Prostate gland (tissue), 2 donors: ENCODE data around the gene KCTD1.

Source experiments
- POLR2A ChIP-seq: fragments of 450-650 bp; IDR thresholded peaks from one replicate; pipeline ENCODE4 v1.6.1; 2016; ENCODE audit warnings: antibody characterized with exemption, mild to moderate bottlenecking
- POLR2AphosphoS5 ChIP-seq: sonication (generic); formaldehyde crosslinking; IDR thresholded peaks from one replicate; pipeline ENCODE4 v1.6.1; 2017; ENCODE audit warnings: antibody characterized with exemption
- TF ChIP-seq, protein P1 (sequence below), 4 experiments: fragments of 200-600 bp in 2 of 4; fragments of 450-650 bp in 2 of 4; sonication (generic) in 2 of 4; IDR thresholded peaks; 1 replicate in 3 of 4; 2 replicates in 1 of 4; pipeline ENCODE4 v1.5.1; 2016 to 2019; ENCODE audit warnings: antibody characterized with exemption in 4 of 4, mild to moderate bottlenecking in 2 of 4, moderate library complexity in 2 of 4

- TF ChIP-seq POLR2AphosphoS5: no peak
- TF ChIP-seq, protein P1, sequence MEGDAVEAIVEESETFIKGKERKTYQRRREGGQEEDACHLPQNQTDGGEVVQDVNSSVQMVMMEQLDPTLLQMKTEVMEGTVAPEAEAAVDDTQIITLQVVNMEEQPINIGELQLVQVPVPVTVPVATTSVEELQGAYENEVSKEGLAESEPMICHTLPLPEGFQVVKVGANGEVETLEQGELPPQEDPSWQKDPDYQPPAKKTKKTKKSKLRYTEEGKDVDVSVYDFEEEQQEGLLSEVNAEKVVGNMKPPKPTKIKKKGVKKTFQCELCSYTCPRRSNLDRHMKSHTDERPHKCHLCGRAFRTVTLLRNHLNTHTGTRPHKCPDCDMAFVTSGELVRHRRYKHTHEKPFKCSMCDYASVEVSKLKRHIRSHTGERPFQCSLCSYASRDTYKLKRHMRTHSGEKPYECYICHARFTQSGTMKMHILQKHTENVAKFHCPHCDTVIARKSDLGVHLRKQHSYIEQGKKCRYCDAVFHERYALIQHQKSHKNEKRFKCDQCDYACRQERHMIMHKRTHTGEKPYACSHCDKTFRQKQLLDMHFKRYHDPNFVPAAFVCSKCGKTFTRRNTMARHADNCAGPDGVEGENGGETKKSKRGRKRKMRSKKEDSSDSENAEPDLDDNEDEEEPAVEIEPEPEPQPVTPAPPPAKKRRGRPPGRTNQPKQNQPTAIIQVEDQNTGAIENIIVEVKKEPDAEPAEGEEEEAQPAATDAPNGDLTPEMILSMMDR (IDR thresholded peaks at IDR 0.05): no peak
- TF ChIP-seq POLR2A: no peak
Observed at GRCh38 chr18:26474542-26474941, 73.8 kb downstream of the KCTD1 start.
